HL-60/S4 treated with retinoic acid at 250 ng/mL for 4 days and 3 days (cell line): ENCODE data around the gene ZCCHC12.

ENCODE experiments used
- in situ Hi-C: fragments of 300-500 bp; cut with MboI; formaldehyde crosslinking; loops from 2 replicates; pipeline ENCODE4 v1.7.0; 2022; ENCODE audit warnings: low sequenced_read_pairs

The ZCCHC12 gene

DNA sequence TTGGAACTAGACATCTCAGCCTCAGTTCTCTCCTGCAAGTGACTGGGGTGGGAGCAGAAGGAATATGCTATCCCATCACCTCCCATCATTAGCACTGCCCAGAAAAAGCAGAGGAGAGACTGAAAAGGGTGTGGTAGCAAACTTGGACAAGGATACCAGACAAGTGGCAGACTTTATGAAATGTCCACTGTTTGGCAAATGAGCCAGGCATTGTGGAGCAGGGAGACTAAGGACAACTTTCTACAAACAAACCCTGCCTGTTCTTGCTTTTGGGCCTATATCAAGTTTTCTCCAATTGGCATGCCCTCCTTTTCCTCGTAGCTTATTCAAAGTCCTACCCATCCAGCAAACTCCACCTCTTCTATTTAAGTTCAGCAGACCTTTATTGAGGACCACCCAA is 41.6 kb downstream of the ZCCHC12 start:
- in situ Hi-C loops: no loop called here

GRCh38 chrX:118867251-118867650 is 43.6 kb downstream of the ZCCHC12 start:
- in situ Hi-C loops: no loop called here

DNA sequence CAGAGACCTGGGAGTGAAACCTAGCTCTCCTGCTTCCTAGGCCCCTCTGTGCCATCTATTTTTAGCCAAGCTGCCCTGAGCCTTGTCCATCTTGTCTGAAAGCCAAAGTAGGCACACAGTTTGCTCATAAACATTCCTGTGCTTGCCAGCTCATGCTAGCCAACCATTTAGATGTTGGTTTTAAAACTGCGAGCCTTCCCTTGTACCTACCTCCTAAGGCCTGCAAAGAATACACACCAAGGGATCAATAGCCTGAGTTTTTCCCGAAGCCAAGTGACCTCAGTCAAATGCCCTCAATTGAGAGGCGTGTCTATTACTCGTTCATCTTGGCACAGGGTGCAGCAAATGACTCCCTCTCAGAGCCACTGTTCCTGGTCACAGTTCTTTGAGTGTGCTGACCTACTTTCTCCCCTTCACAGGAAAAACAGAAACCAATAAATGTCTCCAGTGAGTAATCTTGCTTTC is 48.5 kb downstream of the ZCCHC12 start:
- in situ Hi-C loops: no loop called here
